Measurements from ENCODE around the gene SFXN5. TPM values are rescaled to one million over a fixed set of nuclear protein-coding genes. Genes with fewer than 3 reads are reported as not detected.

SFXN5 gene
- total and polyA plus RNA-seq, 2 of the 8 experiments (the other 6 are each of a cell fraction or from before 2014, with no cell fraction given), result 29.3 to 33.1 TPM

GRCh38 chr2:72963423-72964145 is 107.9 kb downstream of the SFXN5 start (continued):
- TF ChIP-seq, protein P1, sequence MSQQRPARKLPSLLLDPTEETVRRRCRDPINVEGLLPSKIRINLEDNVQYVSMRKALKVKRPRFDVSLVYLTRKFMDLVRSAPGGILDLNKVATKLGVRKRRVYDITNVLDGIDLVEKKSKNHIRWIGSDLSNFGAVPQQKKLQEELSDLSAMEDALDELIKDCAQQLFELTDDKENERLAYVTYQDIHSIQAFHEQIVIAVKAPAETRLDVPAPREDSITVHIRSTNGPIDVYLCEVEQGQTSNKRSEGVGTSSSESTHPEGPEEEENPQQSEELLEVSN (IDR thresholded peaks at IDR 0.05), result peak; percentile 50; the same call in 1 of the 2 replicates
- TF ChIP-seq HDAC6 (IDR thresholded peaks at IDR 0.05; ENCODE audit: low read depth, low read length) (no peak), KDM4A (IDR thresholded peaks at IDR 0.05; ENCODE audit: low read depth, low read length, severe bottlenecking) (no peak), SP4 (IDR thresholded peaks at IDR 0.05; ENCODE audit: low read length) (peak; percentile 68; the same call in 1 of the 2 replicates), RFX5 (IDR thresholded peaks at IDR 0.05; ENCODE audit: borderline replicate concordance, low read depth, low read length) (peak; percentile 58; the same call in 1 of the 2 replicates), EZH2 (IDR thresholded peaks at IDR 0.05; ENCODE audit: low read depth, low read length, severe bottlenecking) (no peak), KDM1A (IDR thresholded peaks at IDR 0.05; ENCODE audit: borderline replicate concordance, low read length) (no peak), CHD2 (IDR thresholded peaks at IDR 0.05; ENCODE audit: low read length) (0 out of 2 replicates have a peak, but pooled peaks have one; percentile 18), ASH2L (IDR thresholded peaks at IDR 0.05; ENCODE audit: low read length) (peak; percentile 40), MAX (IDR thresholded peaks at IDR 0.05) (0 out of 2 replicates have a peak, but pooled peaks have one; percentile 14)
